H9 (cell line): Measurements from ENCODE around the gene MCM8. TPM values are rescaled to one million over a fixed set of nuclear protein-coding genes. Genes with fewer than 3 reads are reported as not detected.

ENCODE experiments used
- DNase-seq: peaks from one replicate; pipeline ENCODE4 v3.0.0-alpha.2; 2017
- H2AFZ ChIP-seq: one replicate; pipeline ENCODE4 v1.6.1; 2013; ENCODE audit warnings: mild to moderate bottlenecking, low read length, control low read depth, moderate library complexity
- H2AK5ac ChIP-seq: 2 replicates; pipeline ENCODE4 v1.6.1; 2013; ENCODE audit warnings: low read length, control low read depth, mixed read lengths; ENCODE audit not compliant: insufficient read length
- H2BK120ac ChIP-seq: one replicate; pipeline ENCODE4 v1.6.1; 2013; ENCODE audit warnings: low read depth, mild to moderate bottlenecking, low read length, control low read depth, inconsistent platforms; ENCODE audit not compliant: poor library complexity, severe bottlenecking
- H2BK12ac ChIP-seq: 2 replicates; pipeline ENCODE4 v1.6.1; 2013; ENCODE audit warnings: low read length, control low read depth, mixed read lengths, low read depth; ENCODE audit not compliant: insufficient read length
- H2BK15ac ChIP-seq: 2 replicates; pipeline ENCODE4 v1.6.1; 2013; ENCODE audit warnings: low read depth, low read length, control low read depth
- H2BK20ac ChIP-seq: one replicate; pipeline ENCODE4 v1.6.1; 2013; ENCODE audit warnings: low read depth, mild to moderate bottlenecking, low read length, control low read depth, inconsistent platforms; ENCODE audit not compliant: poor library complexity, severe bottlenecking
- H2BK5ac ChIP-seq: 2 replicates; pipeline ENCODE4 v1.6.1; 2013; ENCODE audit warnings: low read length, control low read depth, mixed read lengths; ENCODE audit not compliant: insufficient read length
- H3K14ac ChIP-seq: 2 replicates; pipeline ENCODE4 v1.6.1; 2013; ENCODE audit warnings: low read length, control low read depth; ENCODE audit not compliant: insufficient read depth
- H3K18ac ChIP-seq: 2 replicates; pipeline ENCODE4 v1.6.1; 2013; ENCODE audit warnings: low read depth, mild to moderate bottlenecking, mixed read lengths, low read length, control low read depth; ENCODE audit not compliant: insufficient read length
- H3K23ac ChIP-seq: 2 replicates; pipeline ENCODE4 v1.6.1; 2013; ENCODE audit warnings: low read length, control low read depth, mixed read lengths, low read depth; ENCODE audit not compliant: insufficient read length
- H3K23me2 ChIP-seq: 2 replicates; pipeline ENCODE4 v1.6.1; 2013; ENCODE audit warnings: low read depth, mild to moderate bottlenecking, mixed read lengths, low read length, control low read depth; ENCODE audit not compliant: insufficient read length, poor library complexity, severe bottlenecking
- H3K27ac ChIP-seq: 2 replicates; pipeline ENCODE4 v1.5.1; 2013; ENCODE audit warnings: low read length, control low read depth, mixed read lengths, low read depth; ENCODE audit not compliant: insufficient read length
- H3K27me3 ChIP-seq: 2 replicates; pipeline ENCODE4 v1.6.1; 2013; ENCODE audit warnings: low read length, control low read depth, inconsistent platforms; ENCODE audit not compliant: insufficient read depth
- H3K4ac ChIP-seq: 2 replicates; pipeline ENCODE4 v1.6.1; 2013; ENCODE audit warnings: low read depth, mild to moderate bottlenecking, control low read depth, inconsistent platforms, low read length, moderate library complexity
- H3K4me1 ChIP-seq: 2 replicates; pipeline ENCODE4 v1.6.1; 2013; ENCODE audit warnings: low read length, control low read depth, inconsistent platforms; ENCODE audit not compliant: insufficient read depth
- H3K4me2 ChIP-seq: 2 replicates; pipeline ENCODE4 v1.6.1; 2013; ENCODE audit warnings: low read length, control low read depth, mixed read lengths; ENCODE audit not compliant: insufficient read length, insufficient read depth
- H3K56ac ChIP-seq: 2 replicates; pipeline ENCODE4 v1.6.1; 2013; ENCODE audit warnings: low read depth, mild to moderate bottlenecking, mixed read lengths, low read length, control low read depth; ENCODE audit not compliant: insufficient read length
- H3K79me1 ChIP-seq: 2 replicates; pipeline ENCODE4 v1.6.1; 2013; ENCODE audit warnings: low read depth, mild to moderate bottlenecking, moderate library complexity, low read length, control low read depth, inconsistent platforms; ENCODE audit not compliant: insufficient read depth, poor library complexity, severe bottlenecking
- H3K79me2 ChIP-seq: 2 replicates; pipeline ENCODE4 v1.6.1; 2013; ENCODE audit warnings: low read length, control low read depth, inconsistent platforms; ENCODE audit not compliant: insufficient read depth
- H3K9ac ChIP-seq: 2 replicates; pipeline ENCODE4 v1.6.1; 2013; ENCODE audit warnings: low read length, control low read depth, mixed read lengths; ENCODE audit not compliant: insufficient read length; ENCODE audit errors: extremely low read depth
- H3K9me3 ChIP-seq: one replicate; pipeline ENCODE4 v1.6.1; 2013; ENCODE audit warnings: low read depth, low read length, inconsistent platforms; ENCODE audit not compliant: control insufficient read depth
- H3T11ph ChIP-seq: one replicate; pipeline ENCODE4 v1.6.1; 2013; ENCODE audit warnings: mild to moderate bottlenecking, low read length, control low read depth, inconsistent platforms
- H4K20me1 ChIP-seq: one replicate; pipeline ENCODE4 v1.6.1; 2013; ENCODE audit not compliant: control insufficient read depth, insufficient read length, insufficient read depth
- H4K5ac ChIP-seq: 2 replicates; pipeline ENCODE4 v1.6.1; 2013; ENCODE audit warnings: low read depth, mild to moderate bottlenecking, mixed read lengths, low read length, control low read depth; ENCODE audit not compliant: insufficient read length
- H4K8ac ChIP-seq: replicated peaks from 2 replicates; pipeline ENCODE4 v1.6.1; 2013; ENCODE audit warnings: low read length, control low read depth, mixed read lengths, low read depth; ENCODE audit not compliant: insufficient read length
- H4K91ac ChIP-seq: 2 replicates; pipeline ENCODE4 v1.6.1; 2013; ENCODE audit warnings: low read depth, mild to moderate bottlenecking, moderate library complexity, mixed read lengths, low read length, control low read depth; ENCODE audit not compliant: insufficient read length
- H3K27ac Mint-ChIP-seq, 3 experiments: 2 replicates in 2 of 3; 3 replicates in 1 of 3; pipeline ENCODE4 v1.8.0; 2020 to 2021; ENCODE audit warnings: mixed read lengths in 3 of 3, mild to moderate bottlenecking in 1 of 3, moderate library complexity in 1 of 3
- H3K27me3 Mint-ChIP-seq: 2 replicates; pipeline ENCODE4 v1.8.0; 2021; ENCODE audit warnings: low read depth, mild to moderate bottlenecking, moderate library complexity, mixed read lengths
- H3K36me3 Mint-ChIP-seq, 3 experiments: 2 replicates in 2 of 3; 3 replicates in 1 of 3; pipeline ENCODE4 v1.8.0; 2020 to 2021; ENCODE audit warnings: low read depth in 3 of 3, mixed read lengths in 3 of 3; ENCODE audit not compliant: insufficient read depth in 1 of 3
- H3K4me1 Mint-ChIP-seq, 2 experiments: 2 replicates each; pipeline ENCODE4 v1.8.0; 2020; ENCODE audit warnings: mixed read lengths in 2 of 2
- H3K4me3 Mint-ChIP-seq, 2 experiments: 2 replicates in 1 of 2; 3 replicates in 1 of 2; pipeline ENCODE4 v1.8.0; 2020 to 2021; ENCODE audit warnings: mild to moderate bottlenecking in 2 of 2, mixed read lengths in 2 of 2, moderate library complexity in 1 of 2
- H3K9me3 Mint-ChIP-seq, 2 experiments: 2 replicates in 1 of 2; 3 replicates in 1 of 2; pipeline ENCODE4 v1.8.0; 2020; ENCODE audit warnings: mild to moderate bottlenecking in 2 of 2, mixed read lengths in 2 of 2, moderate library complexity in 1 of 2
- CTCF ChIP-seq: fragments of 200-600 bp; sonication (generic); conservative IDR thresholded peaks from 3 replicates; pipeline ENCODE4 v1.8.0; 2021; ENCODE audit warnings: antibody characterized with exemption, mild to moderate bottlenecking
- WGBS: extraction: QIAGEN DNeasy Blood & Tissue Kit; methylation state at CpG from one replicate; pipeline ENCODE4 v1.1.7; 2013; ENCODE audit warnings: missing lambda C conversion rate, low lambda C conversion rate, mixed read lengths; ENCODE audit not compliant: insufficient read length; ENCODE audit errors: extremely low coverage; 5-methylcytosine and 5-hydroxymethylcytosine counted together
- total RNA-seq: library from RNA; stranded (reverse); gene quantifications from 2 replicates; pipeline ENCODE4 v1.2.1, GENCODE V29; 2021

Gene MCM8
- total RNA-seq, 1 experiment from 2014 or later: 32.2 TPM

GRCh38 chr20:5920581-5920980 is 29.9 kb upstream of the MCM8 start:
- no peak overlapping the region for H2AFZ ChIP-seq
- H3K27ac Mint-ChIP-seq: no peak overlapping the region
- no peak overlapping the region for H2BK5ac ChIP-seq
- no peak overlapping the region for H2BK15ac ChIP-seq
- H3K27me3 ChIP-seq: no peaks in the 10 kb centered on the region
- no peaks in the 10 kb centered on the region for H3K23me2 ChIP-seq
- no peak overlapping the region for H3K27ac ChIP-seq
- no peaks in the 10 kb centered on the region for H3K79me1 ChIP-seq
- no peak overlapping the region for H3T11ph ChIP-seq
- H4K8ac ChIP-seq: no peak overlapping the region
- no peak overlapping the region for H3K14ac ChIP-seq
- no peaks in the 10 kb centered on the region; a peak in 1 of 7 replicates for H3K36me3 Mint-ChIP-seq
- peaks cover 9% of the 10 kb centered on the region for H3K27me3 Mint-ChIP-seq
- TF ChIP-seq CTCF: no peak
- no CpG with 5 or more reads among the region's 1 CpG for WGBS
- H3K9ac ChIP-seq: no peak overlapping the region
- no peak overlapping the region for H3K23ac ChIP-seq
- no peak overlapping the region for H3K18ac ChIP-seq
- H3K4me3 Mint-ChIP-seq: no peak overlapping the region
- no peaks in the 10 kb centered on the region for H3K79me2 ChIP-seq
- no peak overlapping the region for H4K5ac ChIP-seq
- no peak overlapping the region for H2BK12ac ChIP-seq
- DNase-seq: no peak
- H3K4me2 ChIP-seq: no peak overlapping the region
- no peaks in the 10 kb centered on the region for H3K9me3 ChIP-seq
- H3K9me3 Mint-ChIP-seq: no peaks in the 10 kb centered on the region
- H4K20me1 ChIP-seq: no peaks in the 10 kb centered on the region
- no peak overlapping the region for H3K4ac ChIP-seq
- H3K4me1 ChIP-seq: peaks cover 7% of the 10 kb centered on the region; the same call in 1 of the 2 replicates
- no peak overlapping the region for H2BK120ac ChIP-seq
- H4K91ac ChIP-seq: no peak overlapping the region
- H3K56ac ChIP-seq: no peak overlapping the region
- peaks cover 9 to 11% of the 10 kb centered on the region in 2 experiments for H3K4me1 Mint-ChIP-seq
- no peak overlapping the region for H2BK20ac ChIP-seq
- no peak overlapping the region for H2AK5ac ChIP-seq
